Measurements from ENCODE around the gene SARDH.
"Not testable (repeated sequence)": the region's sequence is repeated elsewhere in the genome, so short reads cannot be mapped to it uniquely, and the experiment has no call there.

Gene SARDH

DNA sequence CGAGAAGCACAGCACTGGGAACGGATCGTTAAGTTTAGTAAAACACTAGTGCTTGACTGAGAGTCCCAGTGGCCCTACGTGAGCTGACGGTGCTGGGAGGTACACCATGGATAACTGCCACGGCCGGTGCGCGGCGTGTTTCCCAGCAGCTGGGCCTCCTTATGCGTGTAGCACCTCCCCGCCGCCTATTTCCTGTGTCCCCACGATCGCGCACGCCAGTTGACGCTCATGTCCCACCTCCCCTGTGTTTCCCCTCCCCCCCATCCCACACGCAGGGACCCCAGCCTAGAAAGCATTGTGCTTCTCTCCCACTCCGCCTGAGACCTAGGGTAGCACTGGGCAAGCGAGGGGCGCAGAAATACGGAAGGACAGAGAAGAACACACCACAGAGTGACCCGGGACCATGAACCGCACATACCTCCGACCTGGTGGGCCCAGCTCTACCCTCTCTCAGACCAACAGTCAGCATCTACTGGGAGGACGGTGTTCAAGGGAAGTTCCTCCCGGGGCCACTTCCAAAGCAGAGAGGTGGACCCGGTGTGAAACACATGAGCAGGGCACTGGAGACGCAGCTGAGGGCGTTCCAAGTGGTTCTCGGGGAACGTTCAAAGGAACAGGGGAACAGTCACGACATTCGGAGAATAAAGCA is 56.4 kb downstream of the SARDH start:
- DNase-seq = no peak

GRCh38 chr9:133680976-133681657 is 57.0 kb downstream of the SARDH start:
- no peak for DNase-seq

DNA sequence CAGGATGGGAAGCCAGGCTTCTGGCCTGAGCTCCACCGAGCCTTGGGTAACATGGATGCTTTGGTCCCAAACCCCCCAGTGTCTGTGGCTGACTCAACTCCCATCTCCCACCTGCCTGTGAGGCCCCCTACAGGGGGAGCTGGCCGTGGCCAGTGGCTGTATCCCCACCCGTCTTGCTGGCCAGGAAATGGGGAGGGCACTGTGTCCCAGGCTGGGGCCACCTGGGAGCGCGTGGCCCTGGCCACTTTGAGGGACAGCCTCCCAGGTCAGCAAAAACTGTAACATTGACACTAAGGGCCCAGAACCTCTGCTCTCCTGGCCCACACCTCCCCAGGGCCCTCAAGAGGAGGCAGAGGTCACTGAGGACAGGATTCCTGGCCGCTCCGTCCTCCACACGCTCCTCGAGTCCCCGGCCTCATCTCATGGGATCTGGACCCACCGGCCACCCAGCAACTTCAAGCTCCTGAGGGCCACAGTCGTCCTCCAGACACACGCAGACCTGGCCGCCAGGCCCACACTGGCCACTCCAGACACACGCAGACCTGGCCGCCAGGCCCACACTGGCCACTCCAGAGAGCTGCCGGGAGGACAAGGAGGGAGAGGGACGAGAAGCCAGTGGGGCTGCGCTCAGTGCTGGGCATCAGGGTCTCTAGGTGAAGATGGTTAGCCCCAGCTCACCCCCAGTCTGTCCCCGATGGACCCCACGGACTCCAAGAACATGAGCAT is 57.7 kb downstream of the SARDH start:
- no peak for DNase-seq

DNA sequence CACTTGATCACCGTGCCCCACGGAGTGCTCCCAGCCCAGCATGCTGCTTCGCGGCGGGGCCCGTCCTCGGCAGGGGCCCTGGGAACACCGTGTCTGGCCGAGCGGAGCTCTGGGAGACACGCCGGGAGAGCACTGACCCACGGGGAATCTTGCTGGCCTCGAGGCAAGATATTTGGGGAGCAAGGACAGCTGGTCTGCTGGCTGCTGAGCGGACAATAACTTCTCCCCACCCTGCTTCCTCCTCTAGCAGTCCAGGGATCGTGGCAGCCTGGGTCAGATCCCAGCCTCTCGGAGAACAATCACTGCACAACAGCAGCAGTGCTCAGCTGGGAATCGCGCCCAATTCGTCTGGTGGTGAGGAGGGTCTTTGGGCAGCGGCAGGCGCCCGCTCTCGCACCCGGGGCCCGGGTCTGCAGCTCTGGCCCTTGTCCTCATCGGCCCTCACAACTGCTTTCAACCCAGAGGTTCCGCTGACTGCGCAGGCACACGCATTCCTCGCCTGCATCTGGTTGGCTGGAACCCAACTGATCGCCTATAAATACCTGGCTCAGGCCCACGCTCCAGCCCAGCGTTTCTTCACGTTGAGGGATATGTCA is 58.6 kb downstream of the SARDH start:
- DNase-seq = no peak

- no peak for DNase-seq
These were observed 59.1 kb downstream of the SARDH start for GRCh38 chr9:133679056-133679455.

DNA sequence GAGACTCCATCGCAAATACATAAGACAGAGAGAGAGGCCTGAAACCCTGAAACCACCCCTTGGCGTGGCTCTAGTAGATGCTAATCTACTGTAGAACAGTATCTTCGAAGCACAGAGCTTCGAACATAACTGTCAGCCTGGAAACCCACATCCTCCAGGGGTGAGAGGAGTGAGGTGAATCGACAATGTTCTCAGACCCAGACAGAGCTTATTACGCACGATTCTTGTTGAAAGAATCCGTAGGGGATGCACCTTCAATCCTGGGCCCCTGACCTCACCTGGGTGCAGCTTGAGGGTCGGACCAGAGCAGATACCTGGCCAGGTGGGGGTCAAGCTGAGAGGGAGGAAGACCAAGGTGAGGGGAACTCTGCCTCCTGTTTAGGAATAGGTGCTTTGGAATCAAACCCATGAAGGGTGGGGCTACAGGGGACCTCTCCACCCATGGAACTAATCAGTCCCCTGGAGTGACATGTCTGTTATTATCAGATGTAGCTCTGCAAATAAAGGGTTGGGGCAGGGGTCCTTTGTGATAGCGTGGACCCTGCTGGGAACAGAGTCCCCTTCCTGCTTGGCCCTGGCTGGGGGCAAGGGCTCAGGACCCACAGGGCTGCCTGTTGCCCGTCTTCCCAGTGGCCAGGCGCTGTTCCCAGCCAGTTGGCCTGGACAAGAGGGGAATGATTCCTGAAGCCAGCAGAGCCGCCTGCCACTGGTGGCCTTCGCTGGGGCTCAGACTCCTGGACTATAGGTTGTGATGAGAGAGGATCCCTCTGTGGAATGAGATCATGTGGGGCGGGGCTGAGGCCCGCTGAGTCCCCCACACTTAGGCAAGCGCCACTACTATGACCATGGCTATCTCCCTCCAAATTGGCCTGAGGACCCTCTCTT is 60.8 kb downstream of the SARDH start:
- DNase-seq = peak; percentile 63

DNA sequence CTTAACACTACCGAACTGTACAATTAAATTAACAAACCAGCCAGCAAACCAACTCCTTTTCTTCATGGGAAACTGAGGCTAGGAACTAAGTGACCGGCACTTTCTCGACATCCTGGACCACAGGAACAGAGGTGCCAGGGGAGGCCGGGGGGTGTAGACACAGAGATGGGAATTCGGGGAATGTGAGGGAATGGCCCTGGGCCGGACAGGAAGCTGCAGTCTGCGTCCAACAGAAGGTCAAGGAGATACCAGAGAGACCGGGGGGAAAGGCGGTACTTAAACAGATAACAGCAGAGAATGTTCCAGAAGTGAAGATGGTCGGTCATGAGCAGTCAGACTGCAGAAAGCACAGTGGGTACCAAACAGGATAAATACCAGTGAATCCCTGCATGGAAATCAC is 61.7 kb downstream of the SARDH start:
- no peak for DNase-seq

- not testable (repeated sequence) for DNase-seq
These were observed 62.4 kb downstream of the SARDH start for GRCh38 chr9:133675796-133676195.

DNA sequence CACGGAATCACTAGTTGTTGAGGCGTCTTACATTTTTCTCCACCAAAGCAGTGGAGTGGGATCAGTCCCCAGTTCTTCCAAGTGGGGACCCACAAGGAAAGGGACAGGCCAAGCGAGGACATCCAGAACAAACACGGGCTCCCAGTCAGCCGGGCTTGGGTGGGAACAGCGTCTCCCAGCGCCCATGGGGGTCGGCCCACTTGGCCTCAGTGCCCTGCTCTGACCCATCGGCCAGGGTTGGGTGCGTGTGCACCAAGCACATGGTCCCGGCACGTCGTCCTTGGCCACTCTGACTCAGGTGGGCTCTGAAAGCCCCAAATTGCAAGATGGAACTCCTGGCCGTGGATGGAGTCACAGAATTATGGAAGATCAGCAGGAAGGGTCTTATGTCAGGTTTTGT is 64.1 kb downstream of the SARDH start:
- DNase-seq = no peak

- no peak for DNase-seq
These were observed 64.9 kb downstream of the SARDH start for GRCh38 chr9:133673258-133673655.

- no peak for DNase-seq
These were observed 65.5 kb downstream of the SARDH start for GRCh38 chr9:133672503-133673257.

- no peak for DNase-seq
These were observed 66.8 kb downstream of the SARDH start for GRCh38 chr9:133671371-133671770.

- no peak for DNase-seq
These were observed 67.7 kb downstream of the SARDH start for GRCh38 chr9:133670466-133670865.

DNA sequence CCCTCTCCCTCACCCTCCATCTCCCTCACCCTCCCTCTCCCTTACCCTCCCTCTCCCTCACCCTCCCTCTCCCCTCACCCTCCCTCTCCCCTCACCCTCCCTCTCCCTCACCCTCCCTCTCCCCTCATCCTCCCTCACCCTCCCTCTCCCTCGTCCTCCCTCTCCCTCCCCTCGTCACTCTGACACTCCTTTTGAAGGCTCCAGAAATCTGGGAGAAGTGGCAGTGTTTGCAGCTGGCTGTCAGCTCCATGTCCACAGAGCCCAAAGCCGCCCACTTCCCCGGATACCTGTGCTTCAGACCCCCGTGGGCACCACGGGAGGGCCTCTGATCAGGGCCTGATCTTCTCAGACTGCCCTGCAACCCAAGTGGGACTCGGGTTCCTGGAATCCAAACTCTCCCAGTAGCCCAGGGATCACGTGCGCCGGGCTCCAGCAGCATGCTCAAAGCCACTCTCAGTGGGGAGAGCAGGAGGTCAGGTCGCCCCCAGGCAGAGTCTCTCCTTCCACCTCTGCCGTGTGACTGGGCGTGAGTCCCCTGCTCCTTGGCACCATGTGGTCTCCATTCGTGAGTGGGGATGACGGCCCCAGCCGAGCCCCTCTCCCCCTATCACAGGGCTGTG is 68.9 kb downstream of the SARDH start:
- no peak for DNase-seq

DNA sequence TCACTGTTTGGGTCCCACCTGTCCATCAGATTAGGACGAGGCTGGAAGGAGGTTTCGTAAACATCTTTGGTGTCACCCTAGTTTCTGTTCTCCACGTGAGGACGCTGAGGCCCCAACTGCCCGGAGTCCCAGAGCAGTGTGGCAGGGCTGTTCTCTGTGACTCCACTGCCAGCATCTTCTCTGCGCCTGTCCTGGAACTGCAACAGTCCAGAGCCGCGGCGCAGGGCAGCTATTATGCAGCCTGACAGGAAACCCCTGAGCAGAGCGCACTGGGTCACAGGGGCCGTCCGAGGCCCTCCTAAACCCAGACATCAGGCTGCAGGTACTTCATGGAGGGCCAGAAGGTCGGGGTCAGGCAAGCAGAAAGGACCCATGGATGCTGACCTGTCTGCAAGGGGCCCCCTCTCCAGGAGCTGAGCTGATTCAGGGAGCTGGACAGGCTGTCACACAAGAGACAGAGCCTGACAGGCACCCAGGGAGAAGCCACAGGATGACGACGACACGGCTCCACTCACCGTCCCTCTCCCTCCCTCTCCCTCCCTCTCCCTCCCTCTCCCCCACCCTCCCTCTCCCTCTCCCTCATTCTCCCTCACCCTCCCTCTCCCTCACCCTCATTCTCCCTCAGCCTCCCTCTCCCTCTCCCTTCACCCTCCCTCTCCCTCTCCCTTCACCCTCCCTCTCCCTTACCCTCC is 70.2 kb downstream of the SARDH start:
- DNase-seq = no peak

GRCh38 chr9:133666845-133667244 is 71.3 kb downstream of the SARDH start:
- DNase-seq = no peak

DNA sequence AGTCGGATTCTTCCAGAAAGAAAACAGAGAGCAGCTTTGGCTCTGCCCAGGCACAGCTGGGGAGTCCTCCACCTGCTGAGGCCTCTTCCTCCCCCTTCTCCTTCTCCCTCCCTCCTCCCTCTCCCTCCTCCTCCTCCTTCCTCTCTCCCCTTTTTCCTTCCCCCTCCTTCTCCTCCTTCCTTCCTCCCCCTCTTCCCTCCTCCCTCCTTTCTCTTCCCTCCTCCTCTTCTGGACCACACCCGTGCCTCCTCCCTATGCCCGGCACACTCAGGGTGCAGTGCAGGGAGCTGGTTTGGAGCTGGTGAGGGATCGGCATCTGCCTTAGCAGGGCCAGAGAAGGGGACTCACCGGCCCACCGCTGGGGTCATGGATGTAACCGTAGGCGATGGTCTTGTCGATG is 71.8 kb downstream of the SARDH start:
- no peak for DNase-seq

- no peak for DNase-seq
These were observed 72.6 kb downstream of the SARDH start for GRCh38 chr9:133665535-133665934.

DNA sequence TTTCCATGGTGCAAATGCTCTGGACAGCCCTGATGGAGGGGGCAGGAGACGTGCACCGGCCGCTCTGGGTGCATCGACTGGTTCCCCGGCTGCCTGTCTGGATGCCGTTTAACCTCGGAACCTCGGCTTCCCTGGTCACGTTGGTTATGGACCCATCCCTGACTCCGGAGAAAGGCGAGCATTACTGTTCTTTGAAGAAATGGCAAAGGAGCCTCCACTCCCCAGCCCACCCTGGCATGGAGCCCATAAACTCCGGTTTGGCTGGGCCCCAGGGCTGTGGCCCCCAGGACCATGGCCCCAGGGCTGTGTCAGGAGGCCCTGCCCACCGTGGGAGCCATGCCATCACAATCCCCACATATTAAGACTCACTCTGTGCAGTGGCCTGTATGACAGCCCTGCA is 73.1 kb downstream of the SARDH start:
- no peak for DNase-seq

- DNase-seq = no peak
These were observed 73.7 kb downstream of the SARDH start for GRCh38 chr9:133664173-133665050.
